SU-DHL-6 (cell line): Measurements from ENCODE around the gene SLC6A11.

Experiments
- CTCF ChIP-seq: fragments of 200-600 bp; sonication (generic); IDR thresholded peaks from one replicate; pipeline ENCODE4 v1.5.1; 2017; ENCODE audit warnings: antibody characterized with exemption, mild to moderate bottlenecking, low read length, moderate library complexity; ENCODE audit not compliant: insufficient read depth, poor library complexity, severe bottlenecking
- EZH2phosphoT487 ChIP-seq: fragments of 200-600 bp; sonication (generic), shearing (Covaris generic); conservative IDR thresholded peaks from 2 replicates; pipeline ENCODE4 v1.6.1; 2018; ENCODE audit warnings: mild to moderate bottlenecking, antibody characterized with exemption, low read length, moderate library complexity, mixed read lengths

- TF ChIP-seq CTCF (no peak), EZH2phosphoT487 (no peak)
Observed at GRCh38 chr3:10933470-10933804, 117.4 kb downstream of the SLC6A11 start.
